Naive thymus-derived CD4-positive, alpha-beta T cell (primary cell): Measurements from ENCODE around the gene ZNF276. TPM values are rescaled to one million over a fixed set of nuclear protein-coding genes. Genes with fewer than 3 reads are reported as not detected.
A peak's percentile ranks its signal among the peaks of the same experiment; 100 is the strongest.

Experiments
- ATAC-seq: fragments of 150-1000 bp; cut with Tn5 transposase; 2 replicates; pipeline ENCODE4 v1.10.0; 2021; ENCODE audit warnings: mild to moderate bottlenecking, moderate library complexity
- CTCF ChIA-PET: fragments of 350-600 bp; sonication (Branson Sonifier 250); formaldehyde crosslinking; loops from one replicate; lab custom pipeline; 2021; ENCODE audit warnings: antibody characterized with exemption; lab: Charles Lee
- POLR2A ChIA-PET: fragments of 350-600 bp; sonication (Branson Sonifier 250); formaldehyde crosslinking; loops from one replicate; lab custom pipeline; 2021; ENCODE audit warnings: antibody characterized with exemption, inconsistent platforms; lab: Charles Lee
- DNase-seq, 9 donors: peaks; one replicate each; pipeline versions ENCODE4 v3.0.0 to v3.0.0-alpha.2; 2020 to 2022; ENCODE audit warnings: mixed read lengths in 1 of 9
- H3K27ac ChIP-seq: one replicate; pipeline ENCODE4 v1.7.0; 2013; ENCODE audit warnings: mild to moderate bottlenecking, low read depth, low read length, moderate library complexity
- H3K27me3 ChIP-seq, 2 donors: one replicate each; pipeline ENCODE4 v1.7.0; 2013; ENCODE audit warnings: low read length in 2 of 2, mild to moderate bottlenecking in 2 of 2, moderate library complexity in 2 of 2; ENCODE audit not compliant: control insufficient read depth in 2 of 2, insufficient read depth in 2 of 2
- H3K36me3 ChIP-seq, 3 experiments: 1 replicate in 2 of 3; 2 replicates in 1 of 3; pipeline ENCODE4 v1.7.0; 2013; ENCODE audit warnings: low read length in 3 of 3, mild to moderate bottlenecking in 3 of 3, moderate library complexity in 1 of 3; ENCODE audit not compliant: insufficient read depth in 3 of 3, control insufficient read depth in 2 of 3
- H3K4me1 ChIP-seq, 2 donors: one replicate each; pipeline ENCODE4 v1.7.0; 2013; ENCODE audit warnings: low read length in 2 of 2, mild to moderate bottlenecking in 2 of 2, moderate library complexity in 1 of 2; ENCODE audit not compliant: control insufficient read depth in 2 of 2, insufficient read depth in 2 of 2
- H3K4me3 ChIP-seq: 2 replicates; pipeline ENCODE4 v1.7.0; 2013; ENCODE audit warnings: mild to moderate bottlenecking, low read length
- H3K9me3 ChIP-seq, 3 experiments: 1 replicate in 2 of 3; 2 replicates in 1 of 3; pipeline ENCODE4 v1.7.0; 2013; ENCODE audit warnings: low read length in 3 of 3; ENCODE audit not compliant: control insufficient read depth in 2 of 3
- H3K27ac Mint-ChIP-seq, 9 donors: one replicate each; pipeline ENCODE4 v1.8.0; 2020 to 2022; ENCODE audit warnings: mixed read lengths in 9 of 9, mild to moderate bottlenecking in 8 of 9, moderate library complexity in 5 of 9, inconsistent platforms in 2 of 9
- H3K27me3 Mint-ChIP-seq, 5 donors: one replicate each; pipeline ENCODE4 v1.8.0; 2021 to 2022; ENCODE audit warnings: mixed read lengths in 5 of 5, mild to moderate bottlenecking in 1 of 5
- H3K36me3 Mint-ChIP-seq, 5 donors: one replicate each; pipeline ENCODE4 v1.8.0; 2020 to 2022; ENCODE audit warnings: mixed read lengths in 5 of 5, mild to moderate bottlenecking in 3 of 5, inconsistent platforms in 1 of 5
- H3K4me1 Mint-ChIP-seq, 7 donors: one replicate each; pipeline ENCODE4 v1.8.0; 2020 to 2022; ENCODE audit warnings: mixed read lengths in 7 of 7, mild to moderate bottlenecking in 3 of 7, inconsistent platforms in 1 of 7
- H3K4me3 Mint-ChIP-seq, 10 donors: one replicate each; pipeline ENCODE4 v1.8.0; 2020 to 2022; ENCODE audit warnings: mild to moderate bottlenecking in 10 of 10, mixed read lengths in 10 of 10, moderate library complexity in 6 of 10, inconsistent platforms in 2 of 10
- H3K9me3 Mint-ChIP-seq, 11 donors: one replicate each; pipeline ENCODE4 v1.8.0; 2020 to 2022; ENCODE audit warnings: mixed read lengths in 11 of 11, mild to moderate bottlenecking in 4 of 11, inconsistent platforms in 1 of 11, moderate library complexity in 1 of 11
- intact Hi-C, 2 donors: fragments of 100-400 bp; cut with micrococcal nuclease; formaldehyde crosslinking; loops; one replicate each; pipeline ENCODE4 v1.15.1; 2023
- polyA plus RNA-seq, 2 donors: library from polyadenylated mRNA; unstranded; fragments of 300-500 nt; fragmentation: Illumina TruSeq; gene quantifications; one replicate each; pipeline ENCODE4 v1.2.3, GENCODE V29; 2021
- total RNA-seq, 6 experiments: library from RNA in 5 of 6; stranded (reverse) in 5 of 6; gene quantifications; 1 replicate in 5 of 6; 2 replicates in 1 of 6; pipeline ENCODE4 v1.2.3 and lab custom pipeline; 2021 to 2026

ZNF276 gene
- total and polyA plus RNA-seq, 7 experiments from 2014 or later = 17.0 to 160 (median 115) TPM

DNA sequence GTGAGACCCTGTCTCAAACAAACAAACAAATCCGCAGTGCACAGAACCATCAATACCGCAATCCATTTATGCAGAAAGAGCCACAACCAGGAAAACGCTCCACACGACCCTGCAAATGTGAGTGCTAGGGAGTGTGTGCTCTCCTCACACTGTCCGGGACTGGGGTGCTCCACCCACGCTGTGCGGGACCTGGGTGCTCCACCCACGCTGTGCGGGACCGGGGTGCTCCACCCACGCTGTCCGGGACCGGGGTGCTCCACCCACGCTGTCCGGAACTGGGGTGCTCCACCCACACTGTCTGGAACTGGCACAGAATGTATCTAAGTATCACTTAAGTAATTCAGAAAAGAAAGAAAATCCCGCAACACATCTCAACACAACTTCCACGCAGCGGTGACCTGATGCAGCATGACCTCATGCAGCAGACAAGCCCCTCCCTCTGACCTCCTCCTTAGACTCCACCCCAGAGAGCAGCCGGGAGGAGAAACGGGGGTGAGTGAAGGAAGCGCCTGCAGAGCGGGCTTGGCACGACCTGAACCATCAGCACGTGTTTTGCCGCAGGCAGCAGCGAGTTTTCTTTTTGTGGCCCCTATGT, 38.5 kb downstream of the ZNF276 start:
- ChIA-PET POLR2A (no interaction called here), CTCF (no interaction called here)
- H3K27ac ChIP-seq = no peak overlapping the region
- H3K27me3 ChIP-seq = no peaks in the 10 kb centered on the region
- ATAC-seq (peak; percentile 30), DNase-seq (no peak)
- peaks cover 0 to 2% (median 0%) of the 10 kb centered on the region in 11 donors for H3K9me3 Mint-ChIP-seq
- no peaks in the 10 kb centered on the region for H3K27me3 Mint-ChIP-seq
- H3K27ac Mint-ChIP-seq = peak overlapping the region; percentile 90 to 92 (median 92)
- peaks cover 0 to 36% (median 0%) of the 10 kb centered on the region in 5 donors for H3K36me3 Mint-ChIP-seq
- peak overlapping the region in 9 of 10 donors; percentile 16 to 91 (median 87) for H3K4me3 Mint-ChIP-seq
- H3K9me3 ChIP-seq = no peaks in the 10 kb centered on the region
- H3K36me3 ChIP-seq = no peaks in the 10 kb centered on the region
- H3K4me3 ChIP-seq = no peak overlapping the region
- intact Hi-C loops = loop anchor here in 1 of 2 donors (2.0 kb wide), 1 partner anchor 19 kb away; no protein-coding TSS in a partner anchor
- H3K4me1 Mint-ChIP-seq = peaks cover 19 to 40% (median 35%) of the 10 kb centered on the region in 7 donors
- H3K4me1 ChIP-seq = peaks cover 22 to 27% of the 10 kb centered on the region in 2 donors

DNA sequence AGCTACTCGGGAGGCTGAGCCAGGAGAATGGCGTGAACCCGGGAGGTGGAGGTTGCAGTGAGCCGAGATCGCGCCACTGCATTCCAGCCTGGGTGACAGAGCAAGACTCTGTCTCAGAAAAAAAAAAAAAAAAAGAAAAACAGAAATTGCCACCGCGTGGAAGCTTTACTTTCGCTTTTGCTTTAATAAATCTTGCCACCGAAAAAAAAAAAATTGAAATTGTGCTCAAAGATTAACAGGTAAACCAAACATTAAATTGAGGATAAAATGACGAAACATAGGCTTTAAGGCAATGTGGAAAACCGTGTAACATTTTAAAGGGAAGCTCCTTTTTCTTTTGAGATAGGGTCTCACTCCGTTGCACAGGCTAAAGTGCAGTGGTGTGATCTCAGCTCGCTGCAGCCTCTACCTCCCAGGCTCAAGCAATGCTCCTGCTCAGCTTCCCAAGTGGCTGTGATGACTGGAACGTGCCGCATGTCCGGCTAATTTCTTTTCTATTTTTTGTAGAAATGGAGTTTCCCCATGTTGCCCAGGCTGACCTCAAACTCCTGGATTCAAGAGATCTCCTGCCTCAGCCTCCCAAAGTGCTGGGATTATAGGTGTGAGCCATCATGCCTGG, 40.1 kb downstream of the ZNF276 start:
- Mint-ChIP-seq H3K4me1 (peaks cover 16 to 46% (median 37%) of the 10 kb centered on the region in 7 donors), H3K9me3 (peaks cover 0 to 2% (median 0%) of the 10 kb centered on the region in 11 donors), H3K36me3 (peaks cover 0 to 30% (median 0%) of the 10 kb centered on the region in 5 donors), H3K27ac (peak overlapping the region; percentile 90 to 92 (median 92)), H3K27me3 (no peaks in the 10 kb centered on the region), H3K4me3 (peak overlapping the region; percentile 77 to 93 (median 90))
- H3K27ac ChIP-seq = peak overlapping the region; percentile 39
- peaks cover 22 to 27% of the 10 kb centered on the region in 2 donors for H3K4me1 ChIP-seq
- peak overlapping the region; percentile 41 for H3K4me3 ChIP-seq
- POLR2A ChIA-PET = interaction anchor here (0.5 to 3.5 kb wide), 13 partner anchors 10 to 445 kb away, joined by 3 to 24 read pairs (median 6); partner anchors contain the start of gene VPS9D1
- no peaks in the 10 kb centered on the region for H3K9me3 ChIP-seq
- H3K27me3 ChIP-seq = no peaks in the 10 kb centered on the region
- intact Hi-C loops = loop anchor here in 1 of 2 donors (1.0 to 2.0 kb wide), 2 partner anchors 21 to 39 kb away; no protein-coding TSS in a partner anchor
- CTCF ChIA-PET = interaction anchor here (0.6 to 2.5 kb wide), 7 partner anchors 10 to 100 kb away, joined by 3 to 7 read pairs (median 3); no protein-coding TSS in a partner anchor
- ATAC-seq = peak; percentile 29
- DNase-seq = peak in 6 of 9 donors; percentile 15 to 57 (median 51)
- no peaks in the 10 kb centered on the region for H3K36me3 ChIP-seq

DNA sequence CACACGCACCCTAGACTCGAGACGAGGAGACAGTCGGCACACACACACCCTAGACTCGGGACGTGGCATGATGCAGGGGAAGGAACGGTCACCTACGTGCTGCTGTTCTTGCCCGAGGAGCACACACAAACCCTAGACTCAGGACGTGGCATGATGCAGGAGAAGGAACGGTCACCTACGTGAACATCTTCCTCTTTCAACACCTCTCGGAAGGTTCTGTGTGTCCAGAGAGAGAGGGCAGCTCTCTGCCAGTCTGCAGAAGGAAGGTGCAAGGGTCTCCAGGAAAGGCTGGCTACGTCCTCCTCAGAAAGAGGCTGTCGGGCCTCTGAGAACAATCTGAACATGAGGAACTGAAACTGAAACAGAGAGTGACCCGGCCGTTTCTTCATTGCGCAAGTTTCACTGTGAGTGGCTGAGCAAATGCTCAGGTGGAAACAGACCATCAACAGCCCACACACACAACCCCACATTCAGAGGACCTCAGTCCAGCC, 43.4 kb downstream of the ZNF276 start:
- no peaks in the 10 kb centered on the region for H3K9me3 Mint-ChIP-seq
- peaks cover 13 to 42% (median 33%) of the 10 kb centered on the region in 7 donors for H3K4me1 Mint-ChIP-seq
- H3K4me1 ChIP-seq = peaks cover 20 to 27% of the 10 kb centered on the region in 2 donors
- peak overlapping the region; percentile 58 for H3K4me3 ChIP-seq
- peaks cover 0 to 26% (median 0%) of the 10 kb centered on the region in 5 donors for H3K36me3 Mint-ChIP-seq
- H3K9me3 ChIP-seq = no peaks in the 10 kb centered on the region
- DNase-seq (no peak), ATAC-seq (peak; percentile 81)
- peak overlapping the region; percentile 43 for H3K27ac ChIP-seq
- POLR2A ChIA-PET = interaction anchor here (0.8 to 1.1 kb wide), 2 partner anchors 14 to 32 kb away, joined by 4 read pairs; no protein-coding TSS in a partner anchor
- no peaks in the 10 kb centered on the region for H3K27me3 ChIP-seq
- peak overlapping the region; percentile 49 to 91 (median 85) for H3K27ac Mint-ChIP-seq
- H3K4me3 Mint-ChIP-seq = peak overlapping the region; percentile 56 to 94 (median 69)
- H3K36me3 ChIP-seq = no peaks in the 10 kb centered on the region
- no peaks in the 10 kb centered on the region for H3K27me3 Mint-ChIP-seq
- CTCF ChIA-PET = interaction anchor here (1.4 kb wide), 1 partner anchor 59 kb away, joined by 5 read pairs; no protein-coding TSS in a partner anchor
- intact Hi-C loops = loop anchor here in 1 of 2 donors (2.0 kb wide), 1 partner anchor 20 kb away; no protein-coding TSS in a partner anchor

DNA sequence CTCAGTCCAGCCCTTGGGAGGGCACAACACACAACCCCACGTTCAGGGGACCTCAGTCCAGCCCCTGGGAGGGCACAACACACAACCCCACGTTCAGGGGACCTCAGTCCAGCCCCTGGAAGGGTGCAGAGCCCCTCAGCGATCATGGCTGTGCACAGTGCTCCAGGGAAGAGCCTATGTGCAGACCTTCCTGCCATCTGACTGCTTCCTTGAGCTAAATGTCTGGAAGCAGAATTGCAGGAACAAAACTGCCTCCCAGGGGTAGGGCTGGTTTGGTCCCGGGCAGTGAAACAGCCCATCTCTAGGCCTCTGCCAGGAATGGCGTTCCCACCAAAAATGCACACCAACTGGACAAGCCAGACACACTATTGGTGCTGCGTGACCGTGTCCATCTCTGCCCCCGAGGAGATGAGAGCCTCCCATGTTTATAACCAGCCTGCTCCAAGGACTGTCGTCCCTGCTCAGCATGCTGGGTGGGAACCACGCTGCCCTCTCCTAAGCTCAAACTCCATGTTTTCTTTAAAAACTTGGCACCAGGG, 44.0 kb downstream of the ZNF276 start:
- H3K4me1 ChIP-seq = peaks cover 14 to 24% of the 10 kb centered on the region in 2 donors
- H3K9me3 ChIP-seq = no peaks in the 10 kb centered on the region
- Mint-ChIP-seq H3K27me3 (no peaks in the 10 kb centered on the region), H3K4me3 (peak overlapping the region in 9 of 10 donors; percentile 14 to 94 (median 68)), H3K36me3 (peaks cover 0 to 24% (median 0%) of the 10 kb centered on the region in 5 donors), H3K4me1 (peaks cover 13 to 38% (median 27%) of the 10 kb centered on the region in 7 donors), H3K9me3 (no peaks in the 10 kb centered on the region), H3K27ac (peak overlapping the region in 6 of 9 donors; percentile 49 to 91 (median 77))
- ATAC-seq = no peak
- DNase-seq = no peak
- intact Hi-C loops = loop anchor here in 1 of 2 donors (2.0 kb wide), 1 partner anchor 19 kb away; no protein-coding TSS in a partner anchor
- POLR2A ChIA-PET = interaction anchor here (0.6 kb wide), 1 partner anchor 50 kb away, joined by 3 read pairs; no protein-coding TSS in a partner anchor
- no peaks in the 10 kb centered on the region for H3K27me3 ChIP-seq
- peak overlapping the region; percentile 58 for H3K4me3 ChIP-seq
- peak overlapping the region; percentile 43 for H3K27ac ChIP-seq
- CTCF ChIA-PET = interaction anchor here (1.4 kb wide), 1 partner anchor 59 kb away, joined by 5 read pairs; no protein-coding TSS in a partner anchor
- H3K36me3 ChIP-seq = no peaks in the 10 kb centered on the region

DNA sequence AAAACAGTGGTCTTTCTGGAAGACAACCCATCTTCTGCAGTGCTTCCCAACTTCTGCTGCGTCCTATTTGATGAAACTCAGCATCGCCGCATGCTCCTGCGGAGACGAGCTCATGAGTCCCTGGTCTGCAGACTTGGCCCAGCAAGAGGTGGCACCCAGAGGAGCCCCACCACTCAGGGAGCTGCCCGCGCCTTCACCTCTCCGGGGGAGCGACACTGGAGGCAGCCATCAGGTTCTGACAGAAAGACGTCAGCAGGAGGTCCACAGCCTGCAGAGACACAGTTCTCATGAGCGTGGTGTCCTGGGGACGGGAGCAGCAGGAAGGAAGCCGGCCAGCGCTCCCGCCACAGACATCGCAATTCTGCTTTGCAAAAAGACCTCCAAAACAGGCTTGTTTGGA, 49.0 kb downstream of the ZNF276 start:
- ATAC-seq (no peak), DNase-seq (no peak)
- no peak overlapping the region for H3K4me3 ChIP-seq
- H3K36me3 ChIP-seq = no peaks in the 10 kb centered on the region
- intact Hi-C loops = no loop called here
- H3K9me3 ChIP-seq = no peaks in the 10 kb centered on the region
- Mint-ChIP-seq H3K4me3 (no peak overlapping the region), H3K27me3 (no peaks in the 10 kb centered on the region), H3K36me3 (peaks cover 0 to 19% (median 0%) of the 10 kb centered on the region in 5 donors), H3K27ac (no peak overlapping the region), H3K4me1 (peaks cover 0 to 3% (median 0%) of the 10 kb centered on the region in 7 donors), H3K9me3 (no peaks in the 10 kb centered on the region)
- no peak overlapping the region for H3K27ac ChIP-seq
- no peaks in the 10 kb centered on the region for H3K27me3 ChIP-seq
- CTCF ChIA-PET = interaction anchor here (0.8 kb wide), 1 partner anchor 50 kb away, joined by 3 read pairs; no protein-coding TSS in a partner anchor
- POLR2A ChIA-PET = no interaction called here
- H3K4me1 ChIP-seq = no peaks in the 10 kb centered on the region

DNA sequence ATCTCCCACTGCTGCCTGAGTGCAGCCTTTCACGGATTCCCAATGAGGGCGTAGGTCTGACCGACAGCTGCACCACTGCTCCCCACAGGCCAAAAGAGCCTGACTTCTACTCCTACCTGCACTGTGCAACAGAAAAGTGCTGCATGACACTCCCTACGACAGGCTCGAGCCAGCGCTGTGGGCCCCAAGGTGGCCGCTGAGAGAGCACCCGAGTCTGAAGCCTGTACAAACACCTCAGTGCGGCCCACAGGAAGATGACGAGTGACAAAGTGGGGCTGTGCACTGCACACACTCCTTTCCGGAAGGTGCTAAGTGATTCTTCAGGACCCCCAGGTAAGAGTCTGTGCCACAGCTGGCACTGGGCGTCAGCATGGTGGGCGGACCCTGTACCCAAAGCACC, 53.9 kb downstream of the ZNF276 start:
- Histone ChIP-seq H3K27ac (no peak overlapping the region), H3K36me3 (no peaks in the 10 kb centered on the region), H3K4me3 (no peak overlapping the region), H3K9me3 (no peaks in the 10 kb centered on the region), H3K4me1 (no peaks in the 10 kb centered on the region), H3K27me3 (no peaks in the 10 kb centered on the region)
- DNase-seq = no peak
- ATAC-seq = no peak
- intact Hi-C loops = no loop called here
- H3K4me1 Mint-ChIP-seq = no peaks in the 10 kb centered on the region
- ChIA-PET CTCF (no interaction called here), POLR2A (no interaction called here)
- no peaks in the 10 kb centered on the region for H3K27me3 Mint-ChIP-seq
- H3K9me3 Mint-ChIP-seq = no peaks in the 10 kb centered on the region
- no peak overlapping the region for H3K27ac Mint-ChIP-seq
- peaks cover 0 to 12% (median 0%) of the 10 kb centered on the region in 5 donors for H3K36me3 Mint-ChIP-seq
- no peak overlapping the region for H3K4me3 Mint-ChIP-seq
